Measurements from ENCODE around the gene ZNF692. TPM values are rescaled to one million over a fixed set of nuclear protein-coding genes. Genes with fewer than 3 reads are reported as not detected.

The ZNF692 gene
- total RNA-seq, 4 donors from 2014 or later, result 35.7 to 67.9 (median 40.7) TPM

GRCh38 chr1:248821641-248822040, 37.2 kb downstream of the ZNF692 start:
- H3K4me1 ChIP-seq, result peaks cover 27 to 71% (median 41%) of the 10 kb centered on the region in 3 donors
- intact Hi-C loops (cut with DNase I), result no loop called here
- no peak overlapping the region for H3K27ac ChIP-seq
- H3K27me3 ChIP-seq, result no peaks in the 10 kb centered on the region
- WGBS, 2 donors, result 90 to 91% methylated on average over 2 to 7 of the region's 7 CpGs
- H3K36me3 ChIP-seq, result peaks cover 7 to 79% (median 8%) of the 10 kb centered on the region in 3 donors
- TF ChIP-seq CTCF (IDR thresholded peaks at IDR 0.05) (no peak), POLR2A (IDR thresholded peaks at IDR 0.05) (no peak)
- DNase-seq, result no peak
- H3K9me3 ChIP-seq, result no peaks in the 10 kb centered on the region
- no peak overlapping the region for H3K4me3 ChIP-seq

GRCh38 chr1:248821101-248821500, 37.8 kb downstream of the ZNF692 start:
- intact Hi-C loops (cut with DNase I), result no loop called here
- peaks cover 8 to 85% (median 9%) of the 10 kb centered on the region in 3 donors for H3K36me3 ChIP-seq
- H3K4me1 ChIP-seq, result peaks cover 26 to 70% (median 41%) of the 10 kb centered on the region in 3 donors
- no peak for DNase-seq
- no peaks in the 10 kb centered on the region for H3K9me3 ChIP-seq
- no peak overlapping the region for H3K4me3 ChIP-seq
- WGBS, 2 donors, result 10 to 80% methylated on average over 2 of the region's 3 CpGs
- TF ChIP-seq CTCF (IDR thresholded peaks at IDR 0.05) (no peak), POLR2A (IDR thresholded peaks at IDR 0.05) (no peak)
- H3K27me3 ChIP-seq, result no peaks in the 10 kb centered on the region
- H3K27ac ChIP-seq, result no peak overlapping the region

GRCh38 chr1:248820041-248820585, 38.8 kb downstream of the ZNF692 start:
- no peaks in the 10 kb centered on the region for H3K27me3 ChIP-seq
- H3K27ac ChIP-seq, result no peak overlapping the region
- no peak for TF ChIP-seq CTCF (IDR thresholded peaks at IDR 0.05)
- TF ChIP-seq POLR2A (IDR thresholded peaks at IDR 0.05), result no peak
- DNase-seq, result no peak
- intact Hi-C loops (cut with DNase I), result no loop called here
- H3K4me1 ChIP-seq, result peaks cover 24 to 68% (median 41%) of the 10 kb centered on the region in 3 donors
- no peak overlapping the region for H3K4me3 ChIP-seq
- 80 to 87% methylated on average over 6 to 7 of the region's 7 CpGs for WGBS, 2 donors
- H3K36me3 ChIP-seq, result peaks cover 8 to 94% (median 18%) of the 10 kb centered on the region in 3 donors
- H3K9me3 ChIP-seq, result no peaks in the 10 kb centered on the region

GRCh38 chr1:248818505-248819374, 40.1 kb downstream of the ZNF692 start:
- TF ChIP-seq CTCF (IDR thresholded peaks at IDR 0.05), result no peak
- TF ChIP-seq POLR2A (IDR thresholded peaks at IDR 0.05), result no peak

GRCh38 chr1:248817065-248817464, 41.8 kb downstream of the ZNF692 start:
- no peak overlapping the region for H3K4me3 ChIP-seq
- H3K4me1 ChIP-seq, result peaks cover 0 to 44% (median 11%) of the 10 kb centered on the region in 3 donors
- TF ChIP-seq POLR2A (IDR thresholded peaks at IDR 0.05), result no peak
- no peak for TF ChIP-seq CTCF (IDR thresholded peaks at IDR 0.05)
- DNase-seq, result no peak
- H3K27me3 ChIP-seq, result no peaks in the 10 kb centered on the region
- no peaks in the 10 kb centered on the region for H3K9me3 ChIP-seq
- WGBS, 2 donors, result 93 to 96% methylated on average over 2 to 5 of the region's 6 CpGs
- H3K36me3 ChIP-seq, result peaks cover 23 to 97% (median 37%) of the 10 kb centered on the region in 3 donors
- H3K27ac ChIP-seq, result no peak overlapping the region
- intact Hi-C loops (cut with DNase I), result no loop called here

More at GRCh38 chr1:248818505-248819374, 40.1 kb downstream of the ZNF692 start:
- no peak overlapping the region for H3K4me3 ChIP-seq
- no peaks in the 10 kb centered on the region for H3K9me3 ChIP-seq
- peak overlapping the region in 1 of 4 donors; percentile 13 for H3K27ac ChIP-seq
- WGBS, 2 donors, result 65 to 74% methylated on average over 4 to 5 of the region's 5 CpGs
- no peaks in the 10 kb centered on the region for H3K27me3 ChIP-seq
- H3K4me1 ChIP-seq, result peaks cover 11 to 54% (median 28%) of the 10 kb centered on the region in 3 donors
- DNase-seq, result no peak
- peaks cover 19 to 97% (median 28%) of the 10 kb centered on the region in 3 donors for H3K36me3 ChIP-seq
- intact Hi-C loops (cut with DNase I), result no loop called here

Measured in esophagus squamous epithelium (tissue), 5 donors.